Nephron progenitor cell (in vitro differentiated cells): Measurements from ENCODE around the gene ATF5.

Experiments
- DNase-seq: peaks from one replicate; pipeline ENCODE4 v3.0.0; 2021
- H3K27ac Mint-ChIP-seq: 2 replicates; pipeline ENCODE4 v1.8.0; 2021; ENCODE audit warnings: mild to moderate bottlenecking, moderate library complexity, mixed read lengths
- H3K27me3 Mint-ChIP-seq: 2 replicates; pipeline ENCODE4 v1.8.0; 2021; ENCODE audit warnings: mild to moderate bottlenecking, low read depth, mixed read lengths; ENCODE audit not compliant: poor library complexity
- H3K36me3 Mint-ChIP-seq: 2 replicates; pipeline ENCODE4 v1.8.0; 2021; ENCODE audit warnings: low read depth, mixed read lengths
- H3K4me1 Mint-ChIP-seq: 2 replicates; pipeline ENCODE4 v1.8.0; 2021; ENCODE audit warnings: mixed read lengths
- H3K4me3 Mint-ChIP-seq: 2 replicates; pipeline ENCODE4 v1.8.0; 2021; ENCODE audit warnings: mild to moderate bottlenecking, moderate library complexity, mixed read lengths
- H3K9me3 Mint-ChIP-seq: 2 replicates; pipeline ENCODE4 v1.8.0; 2021; ENCODE audit warnings: mild to moderate bottlenecking, moderate library complexity, mixed read lengths
- TF ChIP-seq, protein P1 (sequence below): fragments of 200-600 bp; sonication (generic); IDR thresholded peaks from 2 replicates; pipeline ENCODE4 v1.5.0; 2021; ENCODE audit warnings: antibody characterized with exemption

ATF5 gene

DNA sequence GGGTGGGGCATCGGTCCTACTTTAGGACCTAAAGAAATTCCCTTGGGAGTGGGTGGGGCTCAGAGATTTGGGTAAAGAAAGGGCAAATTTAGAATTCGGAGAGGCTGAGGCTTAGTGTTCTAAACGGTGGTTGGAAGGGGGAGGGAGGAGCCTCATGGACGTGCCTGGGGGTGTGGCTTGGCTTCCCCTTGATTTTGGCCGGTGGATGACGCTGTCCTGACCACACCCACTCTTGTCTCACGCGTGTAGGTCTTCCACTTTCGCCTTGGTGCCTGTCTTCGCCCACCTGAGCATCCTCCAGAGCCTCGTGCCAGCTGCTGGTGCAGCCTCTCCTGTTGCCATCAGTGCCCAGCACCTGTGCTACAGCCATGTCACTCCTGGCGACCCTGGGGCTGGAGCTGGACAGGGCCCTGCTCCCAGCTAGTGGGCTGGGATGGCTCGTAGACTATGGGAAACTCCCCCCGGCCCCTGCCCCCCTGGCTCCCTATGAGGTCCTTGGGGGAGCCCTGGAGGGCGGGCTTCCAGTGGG is 1.5 kb downstream of the ATF5 start:
- DNase-seq: peak; percentile 29
- H3K27ac Mint-ChIP-seq: peak overlapping the region; percentile 22
- peaks cover 3% of the 10 kb centered on the region for H3K9me3 Mint-ChIP-seq
- H3K36me3 Mint-ChIP-seq: peaks cover 49% of the 10 kb centered on the region
- H3K4me3 Mint-ChIP-seq: peak overlapping the region; percentile 94
- TF ChIP-seq, protein P1, sequence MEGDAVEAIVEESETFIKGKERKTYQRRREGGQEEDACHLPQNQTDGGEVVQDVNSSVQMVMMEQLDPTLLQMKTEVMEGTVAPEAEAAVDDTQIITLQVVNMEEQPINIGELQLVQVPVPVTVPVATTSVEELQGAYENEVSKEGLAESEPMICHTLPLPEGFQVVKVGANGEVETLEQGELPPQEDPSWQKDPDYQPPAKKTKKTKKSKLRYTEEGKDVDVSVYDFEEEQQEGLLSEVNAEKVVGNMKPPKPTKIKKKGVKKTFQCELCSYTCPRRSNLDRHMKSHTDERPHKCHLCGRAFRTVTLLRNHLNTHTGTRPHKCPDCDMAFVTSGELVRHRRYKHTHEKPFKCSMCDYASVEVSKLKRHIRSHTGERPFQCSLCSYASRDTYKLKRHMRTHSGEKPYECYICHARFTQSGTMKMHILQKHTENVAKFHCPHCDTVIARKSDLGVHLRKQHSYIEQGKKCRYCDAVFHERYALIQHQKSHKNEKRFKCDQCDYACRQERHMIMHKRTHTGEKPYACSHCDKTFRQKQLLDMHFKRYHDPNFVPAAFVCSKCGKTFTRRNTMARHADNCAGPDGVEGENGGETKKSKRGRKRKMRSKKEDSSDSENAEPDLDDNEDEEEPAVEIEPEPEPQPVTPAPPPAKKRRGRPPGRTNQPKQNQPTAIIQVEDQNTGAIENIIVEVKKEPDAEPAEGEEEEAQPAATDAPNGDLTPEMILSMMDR: no peak
- peaks cover 14% of the 10 kb centered on the region for H3K27me3 Mint-ChIP-seq
- H3K4me1 Mint-ChIP-seq: peaks cover 38% of the 10 kb centered on the region

DNA sequence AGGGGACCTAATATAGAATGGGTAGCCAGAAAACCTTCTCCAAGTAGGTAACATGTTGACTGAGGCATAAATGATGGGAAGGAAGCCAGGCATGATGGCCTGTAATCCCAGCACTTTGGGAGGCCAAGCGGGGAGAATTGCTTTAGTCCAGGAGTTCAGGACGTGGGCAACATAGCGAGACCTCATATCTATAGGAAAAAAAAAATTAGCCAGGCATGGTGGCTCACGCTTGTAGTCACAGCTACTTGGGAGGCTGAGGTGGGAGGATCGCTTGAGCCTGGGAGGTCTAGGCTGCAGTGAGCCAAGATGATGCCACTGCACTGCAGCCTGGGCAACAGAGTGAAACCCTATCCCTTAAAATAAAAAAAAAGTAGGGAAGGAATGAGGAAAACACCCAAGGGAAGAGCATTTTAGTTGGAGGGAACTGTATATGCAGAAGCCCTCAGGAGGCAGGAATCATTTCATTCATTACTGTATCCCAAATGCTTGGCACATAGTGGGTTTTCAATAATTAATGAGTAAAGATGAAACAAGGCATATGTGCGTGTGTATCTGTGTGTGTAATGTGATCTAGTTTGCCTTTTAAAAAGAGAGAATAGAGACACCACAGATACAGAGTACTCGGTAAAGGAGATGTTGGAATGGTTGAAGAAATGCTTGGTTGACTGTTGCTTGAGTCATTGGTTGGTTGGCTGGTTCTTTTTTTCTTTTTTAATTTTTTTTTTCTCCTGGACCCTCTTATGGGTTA is 2.5 kb downstream of the ATF5 start:
- Mint-ChIP-seq H3K4me3 (no peak overlapping the region), H3K27ac (no peak overlapping the region), H3K36me3 (peaks cover 44% of the 10 kb centered on the region), H3K4me1 (peaks cover 34% of the 10 kb centered on the region), H3K27me3 (peaks cover 18% of the 10 kb centered on the region), H3K9me3 (peaks cover 3% of the 10 kb centered on the region)
- no peak for DNase-seq
- TF ChIP-seq, protein P1: no peak

DNA sequence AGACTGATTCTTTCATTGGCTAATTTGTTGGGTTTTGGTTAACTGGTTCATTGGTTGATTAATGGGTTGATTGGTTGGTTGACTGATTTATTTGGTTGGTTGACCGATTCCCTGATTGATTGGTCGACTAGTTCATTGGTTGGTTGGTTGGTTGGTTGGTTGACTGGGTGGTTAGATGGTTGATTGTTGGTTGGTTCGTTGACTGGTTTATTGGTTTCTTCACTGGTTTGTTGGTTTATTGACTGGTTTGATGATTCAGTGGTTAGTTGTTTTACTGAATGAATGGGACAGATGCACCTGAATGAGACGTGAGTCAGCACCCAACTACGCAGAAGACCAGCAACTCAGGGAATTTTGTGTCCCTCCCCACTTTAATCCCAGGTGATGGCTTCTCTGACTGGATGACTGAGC is 3.0 kb downstream of the ATF5 start:
- H3K27ac Mint-ChIP-seq: no peak overlapping the region
- DNase-seq: no peak
- peaks cover 19% of the 10 kb centered on the region for H3K27me3 Mint-ChIP-seq
- no peak overlapping the region for H3K4me3 Mint-ChIP-seq
- peaks cover 41% of the 10 kb centered on the region for H3K36me3 Mint-ChIP-seq
- H3K9me3 Mint-ChIP-seq: peaks cover 3% of the 10 kb centered on the region
- H3K4me1 Mint-ChIP-seq: peaks cover 31% of the 10 kb centered on the region
- TF ChIP-seq, protein P1: no peak

DNA sequence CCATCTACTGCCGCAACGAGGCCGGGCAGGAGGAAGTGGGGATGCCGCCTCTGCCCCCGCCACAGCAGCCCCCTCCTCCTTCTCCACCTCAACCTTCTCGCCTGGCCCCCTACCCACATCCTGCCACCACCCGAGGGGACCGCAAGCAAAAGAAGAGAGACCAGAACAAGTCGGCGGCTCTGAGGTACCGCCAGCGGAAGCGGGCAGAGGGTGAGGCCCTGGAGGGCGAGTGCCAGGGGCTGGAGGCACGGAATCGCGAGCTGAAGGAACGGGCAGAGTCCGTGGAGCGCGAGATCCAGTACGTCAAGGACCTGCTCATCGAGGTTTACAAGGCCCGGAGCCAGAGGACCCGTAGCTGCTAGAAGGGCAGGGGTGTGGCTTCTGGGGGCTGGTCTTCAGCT is 3.7 kb downstream of the ATF5 start:
- Mint-ChIP-seq H3K27ac (no peak overlapping the region), H3K4me3 (no peak overlapping the region), H3K36me3 (peaks cover 34% of the 10 kb centered on the region), H3K4me1 (peaks cover 25% of the 10 kb centered on the region), H3K9me3 (peaks cover 3% of the 10 kb centered on the region), H3K27me3 (peaks cover 22% of the 10 kb centered on the region)
- TF ChIP-seq, protein P1: no peak
- DNase-seq: no peak

DNA sequence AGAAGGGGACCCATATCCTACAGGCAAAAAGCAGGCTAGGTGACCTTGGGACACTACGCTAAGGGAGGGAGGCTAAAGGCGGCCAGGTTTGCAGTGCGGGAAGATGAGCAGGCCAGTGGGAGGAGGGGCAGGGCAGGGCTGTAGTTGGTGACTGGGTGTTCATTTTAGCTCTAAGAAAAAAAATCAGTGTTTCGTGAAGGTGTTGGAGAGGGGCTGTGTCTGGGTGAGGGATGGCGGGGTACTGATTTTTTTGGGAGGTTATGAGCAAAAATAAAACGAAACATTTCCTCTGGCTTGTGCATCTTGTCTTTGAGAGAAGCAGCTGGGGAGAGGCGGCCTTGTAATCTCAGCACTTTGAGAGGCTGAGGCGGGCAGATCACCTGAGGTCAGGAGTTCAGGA is 4.6 kb downstream of the ATF5 start:
- peaks cover 3% of the 10 kb centered on the region for H3K9me3 Mint-ChIP-seq
- H3K4me1 Mint-ChIP-seq: peaks cover 15% of the 10 kb centered on the region
- TF ChIP-seq, protein P1: no peak
- no peak overlapping the region for H3K4me3 Mint-ChIP-seq
- H3K36me3 Mint-ChIP-seq: peaks cover 32% of the 10 kb centered on the region
- peak overlapping the region; percentile 77 for H3K27ac Mint-ChIP-seq
- DNase-seq: no peak
- H3K27me3 Mint-ChIP-seq: peaks cover 26% of the 10 kb centered on the region

DNA sequence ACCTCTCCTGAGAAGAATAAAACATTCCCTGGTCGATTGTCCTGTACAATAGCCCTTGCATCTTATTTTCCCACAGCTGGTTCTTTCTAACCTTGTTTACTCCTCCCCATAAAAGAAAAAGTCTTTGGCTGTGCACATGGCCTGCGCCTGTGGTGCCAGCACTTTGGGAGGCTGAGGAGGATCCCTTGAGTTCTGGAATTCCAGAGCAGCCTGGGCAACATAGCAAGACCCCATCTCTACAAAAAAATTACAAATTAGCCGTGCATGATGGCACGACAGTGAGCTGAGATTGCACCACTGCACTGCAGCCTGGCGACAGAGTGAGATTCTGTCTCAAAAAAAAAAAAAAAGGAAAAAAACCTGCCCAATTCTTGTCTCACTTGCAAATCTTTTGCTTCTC is 7.5 kb downstream of the ATF5 start:
- H3K27ac Mint-ChIP-seq: no peak overlapping the region
- H3K36me3 Mint-ChIP-seq: peaks cover 16% of the 10 kb centered on the region
- DNase-seq: no peak
- peaks cover 21% of the 10 kb centered on the region for H3K27me3 Mint-ChIP-seq
- peaks cover 18% of the 10 kb centered on the region for H3K4me1 Mint-ChIP-seq
- H3K4me3 Mint-ChIP-seq: no peak overlapping the region
- no peaks in the 10 kb centered on the region for H3K9me3 Mint-ChIP-seq
- TF ChIP-seq, protein P1: no peak
